H54 (cell line): ENCODE results near the gene MAGEF1.
A peak's percentile ranks its signal among the peaks of the same experiment; 100 is the strongest.

ENCODE experiments used
- DNase-seq: peaks from one replicate; pipeline ENCODE4 v3.0.0; 2011; ENCODE audit warnings: low spot score, mixed read lengths; ENCODE audit not compliant: insufficient read length
- FAIRE-seq: peaks from 3 replicates; lab custom pipeline; 2011; peaks lifted over from hg19 to GRCh38; lab: Jason Lieb, UNC
- POLR2A ChIP-seq: IDR thresholded peaks from 2 replicates; pipeline ENCODE4 v1.6.1; 2011; ENCODE audit warnings: low read depth, mild to moderate bottlenecking, low read length

MAGEF1 gene

GRCh38 chr3:184725176-184725719 is 13.4 kb upstream of the MAGEF1 start:
- TF ChIP-seq POLR2A: no peak

GRCh38 chr3:184724699-184725098 is 12.8 kb upstream of the MAGEF1 start:
- FAIRE-seq: no peak
- no peak for TF ChIP-seq POLR2A
- no peak for DNase-seq

More at GRCh38 chr3:184725176-184725719, 13.4 kb upstream of the MAGEF1 start:
- FAIRE-seq (no peak), DNase-seq (no peak)

GRCh38 chr3:184719709-184720108 is 7.8 kb upstream of the MAGEF1 start:
- TF ChIP-seq POLR2A: no peak
- FAIRE-seq: no peak
- DNase-seq: no peak

- TF ChIP-seq POLR2A: no peak
- no peak for DNase-seq
- no peak for FAIRE-seq
These were observed 6.6 kb upstream of the MAGEF1 start for GRCh38 chr3:184718431-184718830.

- DNase-seq (no peak), FAIRE-seq (no peak)
- no peak for TF ChIP-seq POLR2A
These were observed 5.6 kb upstream of the MAGEF1 start for GRCh38 chr3:184717399-184717983.

- peak; percentile 86 for FAIRE-seq
- TF ChIP-seq POLR2A: no peak
- peak; percentile 48 for DNase-seq
These were observed 4.9 kb upstream of the MAGEF1 start for GRCh38 chr3:184716622-184717398.

GRCh38 chr3:184715943-184716621 is 4.2 kb upstream of the MAGEF1 start:
- no peak for TF ChIP-seq POLR2A
- DNase-seq (no peak), FAIRE-seq (no peak)

- no peak for TF ChIP-seq POLR2A
- FAIRE-seq: no peak
- no peak for DNase-seq
These were observed 1.7 kb upstream of the MAGEF1 start for GRCh38 chr3:184713521-184713920.

- TF ChIP-seq POLR2A: no peak
- DNase-seq (no peak), FAIRE-seq (no peak)
These were observed 1.1 kb upstream of the MAGEF1 start for GRCh38 chr3:184713040-184713355.

GRCh38 chr3:184712248-184713039 is 580 bp upstream of the MAGEF1 start:
- DNase-seq (no peak), FAIRE-seq (peak; percentile 23)
- no peak for TF ChIP-seq POLR2A

- FAIRE-seq (no peak), DNase-seq (no peak)
- no peak for TF ChIP-seq POLR2A
These were observed 883 bp downstream of the MAGEF1 start for GRCh38 chr3:184710870-184711492.

GRCh38 chr3:184703657-184704056 is 8.2 kb downstream of the MAGEF1 start:
- no peak for TF ChIP-seq POLR2A
- FAIRE-seq: no peak
- DNase-seq: no peak

- TF ChIP-seq POLR2A: no peak
- FAIRE-seq (no peak), DNase-seq (no peak)
These were observed 11.1 kb downstream of the MAGEF1 start for GRCh38 chr3:184700759-184701158.
